ENCODE data around the gene HNRNPL. TPM values are rescaled to one million over a fixed set of nuclear protein-coding genes. Genes with fewer than 3 reads are reported as not detected.
"Not testable (repeated sequence)": the region's sequence is repeated elsewhere in the genome, so short reads cannot be mapped to it uniquely, and the experiment has no call there.

Gene HNRNPL
- polyA plus RNA-seq, 1 donor from 2014 or later = 315 TPM

- H3F3A ChIP-seq (ENCODE audit: insufficient read depth, low read length, poor library complexity, severe bottlenecking) = no peaks in the 10 kb centered on the region
- H3K9me2 ChIP-seq (ENCODE audit: insufficient read depth, low read length) = no peaks in the 10 kb centered on the region
- H3K27me3 ChIP-seq (ENCODE audit: insufficient read depth, low read depth, low read length) = no peaks in the 10 kb centered on the region
- H3K36me3 ChIP-seq (ENCODE audit: insufficient read depth, low read length) = no peaks in the 10 kb centered on the region
- H3K9me3 ChIP-seq (ENCODE audit: low read length) = no peaks in the 10 kb centered on the region
- no peak overlapping the region for H3K4me2 ChIP-seq (ENCODE audit: low read length)
- H3K4me3 ChIP-seq (ENCODE audit: low read length) = no peak overlapping the region
- no peak overlapping the region for H3K27ac ChIP-seq (ENCODE audit: low read length)
- TF ChIP-seq TAF1 (IDR thresholded peaks at IDR 0.05; ENCODE audit: low read depth) (no peak), EZH2 (IDR thresholded peaks at IDR 0.05; ENCODE audit: borderline replicate concordance, insufficient read depth, low read length, poor library complexity, severe bottlenecking) (no peak), MXI1 (conservative IDR thresholded peaks at IDR 0.05; ENCODE audit: poor library complexity, severe bottlenecking) (no peak), EP300 (conservative IDR thresholded peaks at IDR 0.05; ENCODE audit: poor library complexity, severe bottlenecking) (no peak), SMC3 (conservative IDR thresholded peaks at IDR 0.05; ENCODE audit: poor library complexity) (no peak), RAD21 (conservative IDR thresholded peaks at IDR 0.05) (no peak), CTCF (IDR thresholded peaks at IDR 0.05; ENCODE audit: poor library complexity, severe bottlenecking) (no peak), POLR2AphosphoS5 (IDR thresholded peaks at IDR 0.05) (no peak)
- TF ChIP-seq, protein P1, sequence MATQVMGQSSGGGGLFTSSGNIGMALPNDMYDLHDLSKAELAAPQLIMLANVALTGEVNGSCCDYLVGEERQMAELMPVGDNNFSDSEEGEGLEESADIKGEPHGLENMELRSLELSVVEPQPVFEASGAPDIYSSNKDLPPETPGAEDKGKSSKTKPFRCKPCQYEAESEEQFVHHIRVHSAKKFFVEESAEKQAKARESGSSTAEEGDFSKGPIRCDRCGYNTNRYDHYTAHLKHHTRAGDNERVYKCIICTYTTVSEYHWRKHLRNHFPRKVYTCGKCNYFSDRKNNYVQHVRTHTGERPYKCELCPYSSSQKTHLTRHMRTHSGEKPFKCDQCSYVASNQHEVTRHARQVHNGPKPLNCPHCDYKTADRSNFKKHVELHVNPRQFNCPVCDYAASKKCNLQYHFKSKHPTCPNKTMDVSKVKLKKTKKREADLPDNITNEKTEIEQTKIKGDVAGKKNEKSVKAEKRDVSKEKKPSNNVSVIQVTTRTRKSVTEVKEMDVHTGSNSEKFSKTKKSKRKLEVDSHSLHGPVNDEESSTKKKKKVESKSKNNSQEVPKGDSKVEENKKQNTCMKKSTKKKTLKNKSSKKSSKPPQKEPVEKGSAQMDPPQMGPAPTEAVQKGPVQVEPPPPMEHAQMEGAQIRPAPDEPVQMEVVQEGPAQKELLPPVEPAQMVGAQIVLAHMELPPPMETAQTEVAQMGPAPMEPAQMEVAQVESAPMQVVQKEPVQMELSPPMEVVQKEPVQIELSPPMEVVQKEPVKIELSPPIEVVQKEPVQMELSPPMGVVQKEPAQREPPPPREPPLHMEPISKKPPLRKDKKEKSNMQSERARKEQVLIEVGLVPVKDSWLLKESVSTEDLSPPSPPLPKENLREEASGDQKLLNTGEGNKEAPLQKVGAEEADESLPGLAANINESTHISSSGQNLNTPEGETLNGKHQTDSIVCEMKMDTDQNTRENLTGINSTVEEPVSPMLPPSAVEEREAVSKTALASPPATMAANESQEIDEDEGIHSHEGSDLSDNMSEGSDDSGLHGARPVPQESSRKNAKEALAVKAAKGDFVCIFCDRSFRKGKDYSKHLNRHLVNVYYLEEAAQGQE (IDR thresholded peaks at IDR 0.05; ENCODE audit: borderline replicate concordance) = no peak
- no peaks in the 10 kb centered on the region for H4K20me1 ChIP-seq (ENCODE audit: insufficient read depth)
- no peak overlapping the region for H2AFZ ChIP-seq (ENCODE audit: low read depth, low read length)
- H3K79me2 ChIP-seq (replicated peaks; ENCODE audit: insufficient read depth, low read length) = no peaks in the 10 kb centered on the region
- no peak overlapping the region for H3K9ac ChIP-seq (ENCODE audit: low read length)
Observed at GRCh38 chr19:38808741-38809140, 41.0 kb downstream of the HNRNPL start.

DNA sequence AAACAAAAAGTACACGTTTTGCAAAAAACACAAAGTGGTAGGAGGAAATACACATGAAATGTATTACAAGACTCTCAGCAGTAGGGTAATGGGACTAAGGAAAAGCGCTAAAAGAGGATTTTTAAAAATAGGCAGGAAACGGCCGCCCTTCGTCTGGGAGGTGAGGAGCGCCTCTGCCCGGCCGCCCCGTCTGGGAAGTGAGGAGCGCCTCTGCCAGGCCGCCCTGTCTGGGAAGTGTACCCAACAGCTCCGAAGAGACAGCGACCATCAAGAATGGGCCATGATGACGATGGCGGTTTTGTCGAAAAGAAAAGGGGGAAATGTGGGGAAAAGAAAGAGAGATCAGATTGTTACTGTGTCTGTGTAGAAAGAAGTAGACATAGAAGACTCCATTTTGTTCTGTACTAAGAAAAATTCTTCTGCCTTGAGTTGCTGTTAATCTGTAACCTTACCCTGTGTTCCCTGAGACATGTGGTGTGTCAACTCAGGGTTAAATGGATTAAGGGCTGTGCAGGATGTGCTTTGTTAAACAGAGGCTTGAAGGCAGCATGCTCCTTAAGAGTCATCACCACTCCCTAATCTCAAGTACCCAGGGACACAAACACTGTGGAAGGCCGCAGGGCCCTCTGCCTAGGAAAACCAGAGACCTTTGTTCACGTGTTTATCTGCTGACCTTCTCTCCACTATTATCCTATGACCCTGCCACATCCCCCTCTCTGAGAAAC is 42.2 kb downstream of the HNRNPL start:
- not testable (repeated sequence) for H3K9ac ChIP-seq (ENCODE audit: low read length); H3K79me2 ChIP-seq (replicated peaks; ENCODE audit: insufficient read depth, low read length); H3K9me3 ChIP-seq (ENCODE audit: low read length); H3K27ac ChIP-seq (ENCODE audit: low read length); H3K4me3 ChIP-seq (ENCODE audit: low read length); H3F3A ChIP-seq (ENCODE audit: insufficient read depth, low read length, poor library complexity, severe bottlenecking); H3K36me3 ChIP-seq (ENCODE audit: insufficient read depth, low read length); H3K27me3 ChIP-seq (ENCODE audit: insufficient read depth, low read depth, low read length); H3K4me2 ChIP-seq (ENCODE audit: low read length); H3K9me2 ChIP-seq (ENCODE audit: insufficient read depth, low read length); H2AFZ ChIP-seq (ENCODE audit: low read depth, low read length); H4K20me1 ChIP-seq (ENCODE audit: insufficient read depth)

All from neural cell (in vitro differentiated cells).